Stimulated activated memory B cell treated with anti-CD40 and anti-IgM and Interleukin-4, amounts not matched to agents 10 μg/mL and 1 μg/mL and 100 μg/mL, for 72 hours (primary cell): ENCODE measurements around the gene SIVA1.
"Not testable (repeated sequence)": the region's sequence is repeated elsewhere in the genome, so short reads cannot be mapped to it uniquely, and the experiment has no call there.

Experiments
- ATAC-seq: fragments of 150-1000 bp; cut with Tn5 transposase; 2 replicates; pipeline ENCODE4 v1.10.0; 2021
- H3K27ac Mint-ChIP-seq: one replicate; pipeline ENCODE4 v1.8.0; 2022; ENCODE audit warnings: mild to moderate bottlenecking, mixed read lengths
- H3K27me3 Mint-ChIP-seq: one replicate; pipeline ENCODE4 v1.8.0; 2022; ENCODE audit warnings: mixed read lengths
- H3K36me3 Mint-ChIP-seq: one replicate; pipeline ENCODE4 v1.8.0; 2022; ENCODE audit warnings: mixed read lengths
- H3K4me1 Mint-ChIP-seq: one replicate; pipeline ENCODE4 v1.8.0; 2022; ENCODE audit warnings: mixed read lengths
- H3K4me3 Mint-ChIP-seq: one replicate; pipeline ENCODE4 v1.8.0; 2022; ENCODE audit warnings: mild to moderate bottlenecking, moderate library complexity, mixed read lengths
- H3K9me3 Mint-ChIP-seq: one replicate; pipeline ENCODE4 v1.8.0; 2022; ENCODE audit warnings: mixed read lengths

The SIVA1 gene

GRCh38 chr14:104726600-104727451 lies 26.1 kb upstream of the SIVA1 start:
- Mint-ChIP-seq H3K4me3 (no peak overlapping the region), H3K36me3 (no peaks in the 10 kb centered on the region), H3K27me3 (peaks cover 32% of the 10 kb centered on the region), H3K9me3 (no peaks in the 10 kb centered on the region), H3K27ac (no peak overlapping the region), H3K4me1 (peaks cover 7% of the 10 kb centered on the region)
- no peak for ATAC-seq

- ATAC-seq = no peak
- H3K27me3 Mint-ChIP-seq = peaks cover 41% of the 10 kb centered on the region
- peaks cover 7% of the 10 kb centered on the region for H3K4me1 Mint-ChIP-seq
- no peak overlapping the region for H3K27ac Mint-ChIP-seq
- H3K9me3 Mint-ChIP-seq = no peaks in the 10 kb centered on the region
- no peaks in the 10 kb centered on the region for H3K36me3 Mint-ChIP-seq
- no peak overlapping the region for H3K4me3 Mint-ChIP-seq
Measured at GRCh38 chr14:104728631-104729030, 24.3 kb upstream of the SIVA1 start.

DNA sequence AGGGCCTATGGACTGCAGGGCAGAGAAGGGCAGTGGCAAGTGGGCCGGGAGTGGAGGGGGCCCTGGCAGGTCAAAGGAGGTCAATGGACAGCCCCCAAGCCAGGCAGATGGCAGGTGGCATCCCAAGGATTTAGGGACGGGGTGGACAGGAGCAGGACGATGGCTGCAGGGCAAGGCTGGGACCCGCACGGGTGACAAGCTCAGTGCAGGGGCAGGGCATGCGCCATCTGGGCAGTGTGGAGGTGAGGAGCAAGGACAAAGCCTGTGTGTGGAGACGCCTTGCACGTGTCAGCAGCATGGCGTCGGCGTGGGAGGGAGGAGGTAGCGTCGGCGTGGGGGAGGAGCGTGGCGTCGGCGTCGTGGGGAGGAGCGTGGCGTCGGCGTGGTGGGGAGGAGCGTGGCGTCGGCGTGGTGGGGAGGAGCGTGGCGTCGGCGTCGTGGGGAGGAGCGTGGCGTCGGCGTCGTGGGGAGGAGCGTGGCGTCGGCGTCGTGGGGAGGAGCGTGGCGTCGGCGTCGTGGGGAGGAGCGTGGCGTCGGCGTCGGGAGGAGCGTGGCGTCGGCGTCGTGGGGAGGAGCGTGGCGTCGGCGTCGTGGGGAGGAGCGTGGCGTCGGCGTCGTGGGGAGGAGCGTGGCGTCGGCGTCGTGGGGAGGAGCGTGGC lies 23.6 kb upstream of the SIVA1 start:
- H3K27me3 Mint-ChIP-seq = peaks cover 47% of the 10 kb centered on the region
- ATAC-seq, H3K4me1 Mint-ChIP-seq, H3K4me3 Mint-ChIP-seq, H3K36me3 Mint-ChIP-seq, H3K27ac Mint-ChIP-seq, H3K9me3 Mint-ChIP-seq: not testable (repeated sequence)

GRCh38 chr14:104729835-104730181 lies 23.1 kb upstream of the SIVA1 start:
- no peak overlapping the region for H3K27ac Mint-ChIP-seq
- H3K36me3 Mint-ChIP-seq = no peaks in the 10 kb centered on the region

GRCh38 chr14:104730487-104730886 lies 22.5 kb upstream of the SIVA1 start:
- Mint-ChIP-seq H3K4me1 (no peaks in the 10 kb centered on the region), H3K4me3 (no peak overlapping the region), H3K27me3 (peaks cover 45% of the 10 kb centered on the region), H3K27ac (no peak overlapping the region), H3K9me3 (no peaks in the 10 kb centered on the region), H3K36me3 (no peaks in the 10 kb centered on the region)
- no peak for ATAC-seq

More at GRCh38 chr14:104729835-104730181, 23.1 kb upstream of the SIVA1 start:
- Mint-ChIP-seq H3K9me3 (no peaks in the 10 kb centered on the region), H3K4me1 (peaks cover 2% of the 10 kb centered on the region), H3K4me3 (no peak overlapping the region), H3K27me3 (peaks cover 49% of the 10 kb centered on the region)
- ATAC-seq = no peak

DNA sequence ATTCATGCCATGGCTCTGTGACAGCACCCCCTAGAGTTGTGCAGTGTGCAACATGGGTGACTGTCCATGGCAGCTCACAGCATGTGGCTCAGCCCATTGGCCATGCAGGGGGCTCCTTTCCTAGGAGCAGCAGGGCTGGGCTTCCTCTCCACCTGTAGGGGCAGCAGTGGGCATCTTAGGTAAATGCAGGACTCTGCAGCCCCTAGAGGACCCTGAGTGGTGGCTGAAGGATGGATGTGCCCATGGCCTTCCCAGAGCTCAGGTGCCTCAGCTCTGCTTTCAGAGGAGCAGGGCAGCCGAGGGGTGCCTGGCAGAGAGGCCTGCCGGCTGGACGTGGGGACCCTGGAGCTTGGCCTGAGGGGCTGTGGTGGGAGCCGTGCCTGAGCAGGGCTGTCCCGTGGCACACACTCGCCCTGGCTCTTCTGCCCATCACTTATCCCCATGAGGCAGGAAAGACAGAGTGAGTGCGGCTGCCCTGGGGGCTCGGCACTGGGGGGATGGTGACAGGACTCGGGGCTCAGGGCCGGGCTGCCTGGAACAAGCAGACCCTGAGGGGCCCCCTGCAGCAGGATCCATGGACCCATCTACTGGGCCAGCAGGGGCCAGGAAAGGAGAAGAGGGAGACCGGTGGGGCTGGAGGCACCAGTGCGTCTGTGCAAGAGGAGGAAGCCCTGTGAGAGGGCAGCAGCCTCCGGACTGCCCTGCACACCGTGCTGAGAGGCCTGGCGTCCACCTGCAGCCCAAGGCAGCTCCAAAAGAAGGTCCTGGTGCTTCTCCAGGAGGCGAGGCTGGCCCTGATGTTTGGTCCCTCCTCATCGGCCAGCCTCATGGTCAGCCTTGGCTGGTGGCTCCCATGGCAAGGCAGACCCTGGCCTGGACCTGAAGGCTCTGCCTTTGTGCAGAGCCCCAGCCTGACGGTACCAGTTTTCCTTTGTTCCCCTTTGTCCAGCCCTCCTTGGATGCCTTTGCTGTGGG lies 21.3 kb upstream of the SIVA1 start:
- Mint-ChIP-seq H3K27me3 (peaks cover 41% of the 10 kb centered on the region), H3K4me3 (no peak overlapping the region), H3K36me3 (no peaks in the 10 kb centered on the region), H3K4me1 (no peaks in the 10 kb centered on the region), H3K9me3 (no peaks in the 10 kb centered on the region), H3K27ac (no peak overlapping the region)
- ATAC-seq = no peak

GRCh38 chr14:104732355-104732804 lies 20.6 kb upstream of the SIVA1 start:
- Mint-ChIP-seq H3K4me3 (no peak overlapping the region), H3K9me3 (no peaks in the 10 kb centered on the region), H3K36me3 (no peaks in the 10 kb centered on the region), H3K4me1 (no peaks in the 10 kb centered on the region), H3K27ac (no peak overlapping the region), H3K27me3 (peaks cover 37% of the 10 kb centered on the region)
- ATAC-seq = no peak

DNA sequence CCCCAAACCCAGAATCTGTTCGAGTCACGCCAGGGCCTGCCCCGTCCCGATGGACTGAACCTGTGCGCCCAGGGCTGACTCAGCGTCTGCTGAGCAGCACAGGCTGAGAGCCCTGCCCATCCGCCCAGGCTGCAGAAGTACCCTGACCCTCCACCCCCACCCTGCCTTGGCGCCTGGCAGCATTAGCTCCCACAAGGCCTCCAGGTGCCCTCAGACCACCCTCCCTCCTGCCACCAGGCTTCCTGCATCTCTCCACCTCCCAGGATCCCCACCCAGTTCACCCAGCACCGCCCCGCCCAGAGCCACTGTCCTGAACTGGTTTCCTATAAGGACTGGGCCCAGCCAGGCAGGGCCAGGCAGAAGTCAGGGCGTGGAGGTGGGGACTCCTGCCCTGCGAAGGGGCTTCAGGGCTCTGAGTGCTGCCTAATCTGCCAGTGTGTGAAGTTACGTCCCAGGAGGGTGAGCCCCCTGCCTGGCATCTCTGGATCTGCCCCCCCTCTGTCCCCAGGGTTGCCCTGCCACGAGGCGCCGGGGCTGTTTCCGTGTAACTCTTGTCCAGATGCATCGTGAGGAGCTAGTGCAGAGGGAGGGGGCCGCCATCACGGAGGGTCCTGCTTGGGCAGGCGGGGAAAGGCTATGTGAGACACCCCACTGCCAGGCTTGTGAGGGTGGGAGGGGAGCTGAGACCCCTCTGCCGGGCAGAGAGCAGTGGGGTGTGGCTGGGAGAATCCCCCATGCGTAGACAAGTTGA lies 19.8 kb upstream of the SIVA1 start:
- Mint-ChIP-seq H3K4me1 (no peaks in the 10 kb centered on the region), H3K27me3 (peaks cover 38% of the 10 kb centered on the region)

DNA sequence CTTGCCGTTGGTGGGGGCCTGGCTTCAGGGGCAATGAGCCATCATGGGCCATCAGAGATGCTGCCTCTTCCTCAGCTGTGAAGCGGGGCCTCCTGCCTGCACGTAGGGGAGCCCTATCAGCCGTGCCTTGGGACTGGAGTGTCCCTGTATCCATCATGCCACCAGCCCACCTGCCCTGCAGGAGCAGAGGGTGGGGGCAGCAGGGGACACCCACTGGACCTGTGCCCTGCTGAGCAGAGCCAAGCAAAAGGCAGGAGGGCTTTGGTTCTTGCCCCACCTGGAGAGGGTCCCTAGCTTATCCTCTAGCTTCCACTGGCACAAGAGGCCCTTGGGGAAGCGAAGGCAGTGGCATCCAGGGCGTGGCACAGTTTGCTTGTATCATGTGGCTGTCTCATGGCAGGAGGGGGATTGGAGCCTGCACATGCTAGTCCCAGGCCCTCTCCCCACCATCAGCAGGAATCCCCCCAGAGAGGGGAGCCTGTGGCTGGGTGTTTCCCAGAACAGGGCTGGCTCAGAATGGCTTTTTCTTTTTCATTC lies 18.8 kb upstream of the SIVA1 start:
- Mint-ChIP-seq H3K36me3 (no peaks in the 10 kb centered on the region), H3K27ac (no peak overlapping the region), H3K4me1 (no peaks in the 10 kb centered on the region), H3K4me3 (no peak overlapping the region), H3K27me3 (peaks cover 48% of the 10 kb centered on the region), H3K9me3 (no peaks in the 10 kb centered on the region)
- no peak for ATAC-seq

More for the DNA sequence above, 19.8 kb upstream of the SIVA1 start:
- Mint-ChIP-seq H3K36me3 (no peaks in the 10 kb centered on the region), H3K4me3 (no peak overlapping the region), H3K27ac (no peak overlapping the region), H3K9me3 (no peaks in the 10 kb centered on the region)
- ATAC-seq = no peak

- Mint-ChIP-seq H3K4me1 (no peaks in the 10 kb centered on the region), H3K9me3 (no peaks in the 10 kb centered on the region)
Measured at GRCh38 chr14:104734601-104734990, 18.4 kb upstream of the SIVA1 start.

DNA sequence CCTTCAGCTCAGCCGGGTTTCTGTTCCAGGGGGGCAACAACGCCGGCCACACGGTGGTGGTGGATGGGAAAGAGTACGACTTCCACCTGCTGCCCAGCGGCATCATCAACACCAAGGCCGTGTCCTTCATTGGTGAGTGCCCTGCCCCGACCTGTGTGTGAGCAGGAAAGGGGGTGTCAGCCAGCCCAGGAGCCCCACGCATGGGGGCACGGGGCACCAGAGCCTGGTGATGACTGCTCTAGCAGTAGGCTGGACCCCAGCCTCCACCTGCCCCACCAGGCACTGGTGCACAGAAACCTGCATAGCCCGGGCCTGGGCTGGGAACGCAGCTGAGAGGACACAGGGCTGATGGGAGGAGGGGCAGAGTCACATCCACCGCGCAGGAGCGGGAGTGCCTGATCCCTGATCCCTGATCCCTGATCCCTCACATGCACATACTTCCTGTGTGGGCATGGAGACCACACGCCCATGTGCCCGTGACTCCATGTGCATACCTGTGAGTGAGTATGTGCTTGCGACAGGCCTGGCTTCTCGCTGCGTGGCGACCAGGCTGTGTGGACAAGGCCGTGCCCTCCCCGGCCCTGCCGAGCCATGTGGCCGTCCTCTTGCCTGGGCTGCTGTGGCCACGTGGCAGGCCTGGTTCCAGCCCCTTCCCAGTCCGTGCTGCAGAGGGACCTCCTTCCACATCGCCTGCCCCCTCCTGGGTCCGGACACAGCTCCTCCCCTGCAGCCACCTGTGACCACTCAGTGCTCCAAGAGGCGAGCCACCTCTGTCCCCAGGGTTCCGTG lies 17.8 kb upstream of the SIVA1 start:
- Mint-ChIP-seq H3K4me1 (peaks cover 3% of the 10 kb centered on the region), H3K4me3 (no peak overlapping the region), H3K27ac (no peak overlapping the region), H3K27me3 (peaks cover 52% of the 10 kb centered on the region), H3K36me3 (no peaks in the 10 kb centered on the region), H3K9me3 (no peaks in the 10 kb centered on the region)
- no peak for ATAC-seq

More at GRCh38 chr14:104734601-104734990, 18.4 kb upstream of the SIVA1 start:
- no peak for ATAC-seq
- H3K36me3 Mint-ChIP-seq = no peaks in the 10 kb centered on the region
- H3K27me3 Mint-ChIP-seq = peaks cover 48% of the 10 kb centered on the region
- H3K27ac Mint-ChIP-seq = no peak overlapping the region
- no peak overlapping the region for H3K4me3 Mint-ChIP-seq

DNA sequence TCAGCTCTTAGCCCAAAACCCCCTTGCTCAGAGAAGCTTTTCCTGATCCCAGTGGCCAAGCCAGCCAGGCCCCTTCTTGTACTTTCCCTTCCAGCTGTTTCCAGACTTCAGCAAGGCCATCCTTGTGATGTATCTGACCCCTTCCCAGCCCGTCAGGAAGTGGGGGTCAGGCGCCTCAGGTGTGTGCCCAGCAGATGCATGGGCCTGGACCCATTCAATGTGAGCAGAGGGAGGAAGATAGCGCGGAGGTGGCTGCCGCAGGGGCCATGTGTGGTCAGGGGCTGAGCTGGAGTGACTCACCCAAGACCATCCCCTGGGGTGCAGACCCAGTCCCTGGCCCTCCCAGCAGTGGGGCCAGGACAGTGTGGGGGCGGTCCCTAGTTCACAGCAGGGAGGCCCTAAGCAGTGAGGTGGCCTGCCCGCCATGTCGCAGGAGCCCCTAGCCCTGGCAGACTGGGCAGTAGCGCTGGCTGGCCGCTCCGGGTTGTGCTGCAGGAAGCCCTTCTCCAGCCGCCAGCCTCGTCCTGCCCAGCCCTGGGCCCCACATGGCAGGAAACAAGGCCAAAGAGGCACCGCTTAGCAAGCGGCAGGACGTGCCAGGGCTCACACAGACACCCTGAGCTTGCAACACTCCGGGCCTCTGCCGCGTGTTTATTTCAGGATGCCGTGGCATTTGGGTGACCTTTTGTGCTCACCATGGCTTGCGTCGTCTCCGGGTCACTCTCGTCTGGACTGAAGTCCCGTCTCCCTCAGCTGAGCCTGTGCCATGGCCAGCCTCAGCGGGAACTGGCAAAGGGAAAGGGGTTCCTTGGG lies 16.9 kb upstream of the SIVA1 start:
- no peak for ATAC-seq
- H3K27ac Mint-ChIP-seq = no peak overlapping the region
- peaks cover 7% of the 10 kb centered on the region for H3K4me1 Mint-ChIP-seq
- H3K36me3 Mint-ChIP-seq = no peaks in the 10 kb centered on the region
- peaks cover 60% of the 10 kb centered on the region for H3K27me3 Mint-ChIP-seq
- no peak overlapping the region for H3K4me3 Mint-ChIP-seq
- no peaks in the 10 kb centered on the region for H3K9me3 Mint-ChIP-seq

DNA sequence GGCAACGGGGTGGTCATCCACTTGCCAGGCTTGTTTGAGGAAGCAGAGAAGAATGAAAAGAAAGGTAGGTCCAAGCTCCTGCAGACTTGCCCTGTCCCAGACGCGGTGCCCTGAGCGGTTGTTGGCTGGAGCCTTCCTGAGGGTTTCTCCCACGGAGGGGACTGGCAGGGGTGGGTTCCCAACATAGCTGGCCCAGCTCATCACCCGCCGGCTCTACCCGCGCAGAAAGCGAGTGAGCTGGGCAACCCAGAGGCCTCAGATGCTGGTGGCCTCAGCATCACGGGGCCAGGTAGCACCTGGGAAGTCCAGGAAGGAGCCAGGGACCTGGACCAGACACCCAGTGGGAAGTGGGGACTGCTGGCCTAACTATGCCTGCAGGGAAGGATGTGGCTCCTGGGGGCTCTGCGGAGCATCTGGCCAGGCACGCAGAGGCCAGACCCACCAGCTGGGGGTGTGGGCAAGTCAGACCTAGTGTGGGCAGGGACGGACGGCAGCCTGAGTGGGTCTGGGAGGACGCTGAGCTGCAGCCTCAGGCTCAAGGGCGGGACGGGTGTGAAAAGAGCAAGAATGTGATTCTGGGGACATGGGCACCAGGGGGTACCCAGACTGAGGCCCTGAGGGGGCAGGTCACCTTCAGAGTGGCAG lies 14.4 kb upstream of the SIVA1 start:
- Mint-ChIP-seq H3K27me3 (peaks cover 77% of the 10 kb centered on the region), H3K36me3 (no peaks in the 10 kb centered on the region), H3K27ac (no peak overlapping the region), H3K9me3 (no peaks in the 10 kb centered on the region), H3K4me1 (peaks cover 17% of the 10 kb centered on the region), H3K4me3 (no peak overlapping the region)
- ATAC-seq = no peak
